Prostate gland (tissue), 2 donors: ENCODE measurements around the gene TSHZ2.

Experiments
- POLR2A ChIP-seq: fragments of 450-650 bp; IDR thresholded peaks from one replicate; pipeline ENCODE4 v1.6.1; 2016; ENCODE audit warnings: antibody characterized with exemption, mild to moderate bottlenecking
- POLR2AphosphoS5 ChIP-seq: sonication (generic); formaldehyde crosslinking; IDR thresholded peaks from one replicate; pipeline ENCODE4 v1.6.1; 2017; ENCODE audit warnings: antibody characterized with exemption
- TF ChIP-seq, protein P1 (sequence below), 4 experiments: fragments of 200-600 bp in 2 of 4; fragments of 450-650 bp in 2 of 4; sonication (generic) in 2 of 4; IDR thresholded peaks; 1 replicate in 3 of 4; 2 replicates in 1 of 4; pipeline ENCODE4 v1.5.1; 2016 to 2019; ENCODE audit warnings: antibody characterized with exemption in 4 of 4, mild to moderate bottlenecking in 2 of 4, moderate library complexity in 2 of 4

DNA sequence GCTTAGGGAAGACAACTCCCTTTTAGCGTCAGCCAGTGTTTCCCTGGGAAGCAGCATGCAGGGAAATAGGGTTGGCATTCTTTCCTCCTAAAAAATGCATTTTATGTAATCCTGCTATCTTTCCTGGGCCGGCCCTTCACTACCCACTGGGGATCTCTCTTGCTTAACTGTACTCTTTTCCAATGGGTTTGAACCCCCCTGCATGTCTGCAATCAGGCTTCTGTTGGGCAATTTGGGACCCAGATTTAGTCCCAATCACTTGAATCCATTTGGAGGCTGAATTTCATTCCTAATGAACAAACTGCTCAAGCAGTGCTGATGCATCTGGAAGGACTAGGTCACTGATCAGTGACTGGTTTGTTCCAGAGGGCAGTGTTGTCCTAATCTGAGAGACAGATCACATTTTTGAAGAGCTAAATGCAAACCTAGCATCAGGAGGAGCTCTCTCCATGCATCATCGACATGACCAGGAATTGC, 152.0 kb downstream of the TSHZ2 start:
- TF ChIP-seq POLR2A (no peak), POLR2AphosphoS5 (no peak)
- TF ChIP-seq, protein P1, sequence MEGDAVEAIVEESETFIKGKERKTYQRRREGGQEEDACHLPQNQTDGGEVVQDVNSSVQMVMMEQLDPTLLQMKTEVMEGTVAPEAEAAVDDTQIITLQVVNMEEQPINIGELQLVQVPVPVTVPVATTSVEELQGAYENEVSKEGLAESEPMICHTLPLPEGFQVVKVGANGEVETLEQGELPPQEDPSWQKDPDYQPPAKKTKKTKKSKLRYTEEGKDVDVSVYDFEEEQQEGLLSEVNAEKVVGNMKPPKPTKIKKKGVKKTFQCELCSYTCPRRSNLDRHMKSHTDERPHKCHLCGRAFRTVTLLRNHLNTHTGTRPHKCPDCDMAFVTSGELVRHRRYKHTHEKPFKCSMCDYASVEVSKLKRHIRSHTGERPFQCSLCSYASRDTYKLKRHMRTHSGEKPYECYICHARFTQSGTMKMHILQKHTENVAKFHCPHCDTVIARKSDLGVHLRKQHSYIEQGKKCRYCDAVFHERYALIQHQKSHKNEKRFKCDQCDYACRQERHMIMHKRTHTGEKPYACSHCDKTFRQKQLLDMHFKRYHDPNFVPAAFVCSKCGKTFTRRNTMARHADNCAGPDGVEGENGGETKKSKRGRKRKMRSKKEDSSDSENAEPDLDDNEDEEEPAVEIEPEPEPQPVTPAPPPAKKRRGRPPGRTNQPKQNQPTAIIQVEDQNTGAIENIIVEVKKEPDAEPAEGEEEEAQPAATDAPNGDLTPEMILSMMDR (IDR thresholded peaks at IDR 0.05): no peak
